ENCODE data around the gene SENP8.
"Not testable (repeated sequence)": the region's sequence is repeated elsewhere in the genome, so short reads cannot be mapped to it uniquely, and the experiment has no call there.

The SENP8 gene

DNA sequence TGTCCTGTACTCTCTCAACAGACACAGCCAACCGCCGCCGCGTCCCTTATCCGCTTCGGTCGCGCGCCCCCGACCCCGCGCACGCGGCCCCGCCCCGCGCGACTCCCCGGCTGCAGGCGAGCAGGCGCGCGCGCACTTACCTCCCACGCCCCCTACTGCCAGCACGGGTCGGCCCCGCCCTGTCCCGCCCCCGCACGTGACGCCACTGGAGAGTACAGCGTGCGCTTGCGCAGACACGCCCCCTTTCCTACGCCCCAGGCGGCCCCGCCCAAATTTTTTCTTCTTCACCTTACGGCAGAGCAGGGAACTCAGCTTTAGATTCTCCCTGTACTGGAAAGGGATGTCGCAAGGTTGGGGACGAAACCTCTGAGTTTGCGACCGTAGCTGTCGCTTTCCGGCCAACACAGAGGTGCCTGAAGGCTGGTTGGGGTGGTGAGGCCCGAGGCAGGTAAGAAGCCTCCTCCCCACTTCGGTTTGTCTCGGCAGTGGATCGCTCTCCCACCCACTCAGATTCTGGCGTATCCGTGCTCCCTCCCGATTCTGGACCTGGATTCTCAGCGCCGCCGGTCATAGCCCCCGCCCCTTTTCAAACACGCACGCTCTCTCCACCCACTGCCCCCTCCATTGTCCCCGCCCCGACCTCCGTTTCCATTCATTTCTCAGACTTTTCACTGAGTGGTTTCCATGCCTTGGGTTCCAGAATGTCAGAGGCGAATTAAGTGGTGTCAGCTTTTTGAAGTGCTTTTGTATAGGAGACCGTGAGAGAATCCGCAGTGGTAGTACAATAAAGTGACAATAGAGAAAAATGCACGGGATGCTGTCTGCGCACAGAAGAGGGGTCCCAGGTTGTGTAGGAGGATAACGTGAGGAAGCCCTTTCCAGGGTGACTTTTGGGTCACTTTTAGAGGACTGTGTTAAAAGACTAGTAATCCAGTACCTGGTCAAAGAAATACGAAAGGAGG, at the start of gene SENP8, which contains the start of gene MYO9A:
SENP8 (plus strand) TSS at position 387 of the 962 bp plus-strand sequence. CDS start 21,221 bp downstream, outside the sequence.
MYO9A (minus strand) TSS at position 134 of the 962 bp plus-strand sequence. CDS start 71,587 bp downstream, outside the sequence.
- peak; percentile 99 to 100 for DNase-seq

DNA sequence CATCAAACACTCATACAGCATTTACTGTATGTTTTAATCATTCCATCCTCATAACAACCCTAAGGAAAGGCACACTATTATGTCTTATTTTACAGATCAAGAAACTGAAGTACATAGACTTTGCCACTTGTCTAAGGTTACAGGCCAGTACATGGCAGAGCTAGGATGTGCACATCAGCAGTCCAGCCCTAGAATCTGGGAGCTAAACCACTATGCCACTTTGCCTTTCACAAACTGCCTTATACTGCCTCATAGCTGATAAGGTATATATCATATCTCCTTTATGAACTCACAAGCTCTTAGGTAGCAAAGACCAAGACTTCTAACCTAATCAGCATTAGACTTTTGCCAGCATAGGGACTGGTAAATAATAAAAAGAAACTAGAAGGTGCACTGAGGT, 49.3 kb upstream of the SENP8 start:
- no peak for DNase-seq

DNA sequence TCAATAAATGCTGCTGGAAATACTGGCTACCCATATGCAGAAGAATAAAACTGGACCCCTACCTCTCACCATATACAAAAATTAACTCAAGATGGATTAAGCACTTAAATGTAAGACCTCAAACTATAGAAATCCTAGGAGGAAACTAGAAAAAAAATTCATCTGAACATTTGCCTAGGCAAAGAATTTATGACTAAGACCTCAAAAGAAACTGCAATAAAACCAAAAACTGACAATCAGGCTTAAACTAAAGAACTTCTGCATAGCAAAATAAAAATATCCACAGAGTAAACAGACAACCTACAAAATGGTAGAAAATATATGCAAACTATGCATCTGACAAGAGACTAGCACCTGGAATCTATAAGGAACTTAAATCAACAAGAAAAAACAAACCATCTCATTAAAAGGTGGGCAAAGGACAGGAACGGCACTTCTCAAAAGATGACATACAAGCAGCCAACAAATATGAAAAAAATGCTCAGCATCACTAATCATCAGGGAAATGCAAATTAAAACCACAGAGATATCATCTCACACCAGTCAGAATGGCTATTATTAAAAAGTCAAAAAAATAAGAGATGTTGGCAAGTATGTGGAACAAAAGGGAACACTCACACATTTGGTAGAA, 47.3 kb upstream of the SENP8 start:
- no peak for DNase-seq

- not testable (repeated sequence) for DNase-seq
Measured at GRCh38 chr15:72071448-72071825, 46.8 kb upstream of the SENP8 start.

DNA sequence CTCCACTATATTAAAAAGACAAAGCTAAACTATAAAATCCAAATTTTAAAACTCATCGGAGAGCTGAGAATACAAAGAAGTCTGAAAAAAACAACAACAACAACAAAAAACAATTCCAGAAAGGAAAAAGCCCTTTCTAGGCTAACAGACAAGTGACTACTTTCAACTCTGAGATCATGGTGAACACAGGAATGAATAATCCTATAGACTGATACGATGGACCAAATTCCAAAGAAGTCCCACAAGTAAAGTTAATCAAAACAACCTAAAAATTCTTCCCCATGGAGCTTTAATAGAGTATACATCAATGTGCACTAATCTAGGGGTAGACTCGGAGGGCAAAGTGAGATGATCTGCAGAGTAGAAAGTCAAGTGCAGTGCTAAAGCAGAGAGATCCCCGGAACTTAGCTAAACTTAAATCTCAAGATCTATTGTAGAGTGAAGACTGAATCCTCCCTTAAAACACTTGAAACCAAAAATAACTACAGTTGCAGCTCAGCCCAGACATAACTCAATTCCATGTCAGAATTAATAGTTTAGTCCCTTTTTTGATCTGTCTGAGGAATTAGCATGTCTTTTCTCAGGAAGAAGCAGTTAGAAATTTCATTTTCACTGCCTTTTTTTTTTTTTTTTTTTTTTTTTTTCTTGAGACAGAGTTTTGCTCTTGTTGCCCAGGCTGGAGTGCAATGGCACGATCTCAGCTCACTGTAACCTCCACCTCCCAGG, 43.7 kb upstream of the SENP8 start:
- no peak for DNase-seq

GRCh38 chr15:72077950-72078349, 40.3 kb upstream of the SENP8 start:
- no peak for DNase-seq

DNA sequence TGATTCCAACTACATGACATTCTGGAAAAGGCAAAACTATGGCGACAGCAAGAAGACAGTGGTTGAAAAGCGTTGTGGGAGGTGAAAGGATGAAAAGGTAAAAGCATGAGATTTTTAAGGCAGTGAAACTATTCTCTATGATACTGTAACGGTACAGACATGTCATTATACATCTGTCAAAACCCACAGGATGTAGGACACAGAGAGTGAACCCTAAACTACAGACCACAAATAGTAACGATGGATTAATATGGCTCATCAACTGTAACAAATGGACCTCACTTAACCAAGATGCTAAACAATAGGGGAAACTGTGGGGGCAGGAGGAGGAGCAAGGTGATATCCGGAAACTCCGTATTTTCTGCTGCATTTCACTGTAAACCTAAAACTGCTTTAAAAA, 39.3 kb upstream of the SENP8 start:
- no peak for DNase-seq

DNA sequence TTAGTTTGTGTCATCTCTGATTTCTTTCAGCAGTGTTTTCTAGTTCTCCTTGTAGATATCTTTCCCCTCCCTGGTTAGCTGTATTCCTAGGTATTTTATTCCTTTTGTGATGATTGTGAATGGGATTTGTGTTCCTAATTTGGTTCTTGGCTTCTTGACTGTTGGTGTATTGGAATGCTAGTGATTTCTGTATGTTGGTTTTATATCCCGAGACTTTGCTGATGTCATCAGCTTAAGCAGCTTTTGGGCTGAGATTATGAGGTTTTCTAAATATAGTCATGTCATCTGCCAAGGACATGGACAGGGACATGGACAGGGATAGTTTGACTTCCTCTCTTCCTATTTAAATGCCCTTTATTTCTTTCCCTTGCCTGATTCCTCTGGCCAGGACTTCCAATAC, 36.0 kb upstream of the SENP8 start:
- no peak for DNase-seq

GRCh38 chr15:72086010-72086697, 32.0 kb upstream of the SENP8 start:
- no peak for DNase-seq

DNA sequence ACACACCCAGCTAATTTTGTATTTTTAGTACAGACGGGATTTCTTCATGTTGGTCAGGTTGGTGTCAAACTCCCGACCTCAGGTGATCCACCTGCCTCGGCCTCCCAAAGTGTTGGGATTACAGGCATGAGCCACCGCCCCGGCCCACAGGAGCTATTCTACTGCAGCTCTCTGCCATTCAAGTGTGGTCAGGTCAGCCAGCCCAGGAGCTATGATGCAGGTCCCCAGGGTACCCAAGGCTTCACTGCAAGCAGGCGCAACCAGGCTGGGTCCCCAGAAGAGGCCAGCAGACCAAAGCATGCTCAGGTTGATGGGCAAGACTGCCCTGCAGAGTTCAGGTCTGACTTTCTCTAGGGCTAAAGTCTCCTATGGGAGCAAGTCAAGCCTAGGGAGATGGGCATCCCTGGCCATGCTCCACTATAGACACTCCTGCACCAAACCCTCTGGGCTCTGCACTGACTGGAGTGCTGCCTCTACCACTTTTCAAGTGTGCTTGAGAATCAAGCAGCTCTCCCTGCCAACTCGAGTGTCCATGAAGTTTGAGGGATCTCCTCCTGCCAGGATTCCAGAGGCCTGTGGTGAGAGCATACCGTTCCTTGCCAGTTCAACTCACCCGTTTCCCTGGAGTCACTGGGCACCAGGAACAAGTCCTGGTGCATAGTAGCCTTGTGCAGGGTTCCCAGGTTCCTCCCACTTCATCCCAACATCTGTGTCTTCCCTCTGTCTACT, 31.1 kb upstream of the SENP8 start:
- DNase-seq: no peak

DNA sequence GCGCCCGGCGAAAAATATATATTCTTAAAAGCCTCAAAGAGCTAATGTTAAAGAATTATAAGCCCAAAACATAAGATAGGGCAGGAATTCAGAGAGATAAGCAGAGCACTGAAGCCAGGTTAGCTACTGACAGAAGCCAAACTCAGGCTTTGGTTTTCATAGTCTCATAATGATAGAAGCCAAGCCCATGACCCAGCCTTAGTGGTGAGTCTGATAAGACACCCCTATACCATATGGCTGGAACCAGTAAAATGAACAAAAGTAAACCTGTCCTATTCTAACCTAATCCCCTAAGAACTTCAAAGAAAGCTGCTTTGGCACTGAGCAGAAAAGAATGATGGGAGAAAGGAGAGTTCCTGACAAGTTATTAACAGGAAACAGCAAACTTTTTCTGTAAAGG, 26.2 kb upstream of the SENP8 start:
- DNase-seq: peak in 1 of 2 experiments; percentile 42

- no peak for DNase-seq
Measured at GRCh38 chr15:72092691-72093090, 25.5 kb upstream of the SENP8 start.

GRCh38 chr15:72096796-72097195, 21.4 kb upstream of the SENP8 start:
- DNase-seq: no peak

DNA sequence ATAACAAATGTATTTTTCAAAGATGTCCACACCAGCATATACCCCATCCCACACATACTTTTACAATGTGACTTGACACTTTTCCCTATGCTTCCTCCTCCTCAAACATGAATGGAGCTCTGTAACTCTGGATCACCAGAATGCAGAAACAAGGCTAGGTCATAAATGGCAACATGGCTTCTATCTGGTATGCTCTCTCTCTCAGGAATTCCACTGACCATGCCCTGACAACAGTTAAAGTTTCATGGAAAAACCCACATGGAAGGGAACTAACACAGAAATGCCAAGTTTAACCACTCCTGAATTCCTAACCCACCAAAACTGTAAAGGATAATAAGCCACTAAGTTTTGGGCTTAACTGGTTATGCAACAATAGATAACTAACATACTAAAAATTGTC, 20.2 kb upstream of the SENP8 start:
- DNase-seq: no peak

- DNase-seq: no peak
Measured at GRCh38 chr15:72099155-72099554, 19.0 kb upstream of the SENP8 start.

GRCh38 chr15:72100551-72100950, 17.7 kb upstream of the SENP8 start:
- DNase-seq: not testable (repeated sequence)

DNA sequence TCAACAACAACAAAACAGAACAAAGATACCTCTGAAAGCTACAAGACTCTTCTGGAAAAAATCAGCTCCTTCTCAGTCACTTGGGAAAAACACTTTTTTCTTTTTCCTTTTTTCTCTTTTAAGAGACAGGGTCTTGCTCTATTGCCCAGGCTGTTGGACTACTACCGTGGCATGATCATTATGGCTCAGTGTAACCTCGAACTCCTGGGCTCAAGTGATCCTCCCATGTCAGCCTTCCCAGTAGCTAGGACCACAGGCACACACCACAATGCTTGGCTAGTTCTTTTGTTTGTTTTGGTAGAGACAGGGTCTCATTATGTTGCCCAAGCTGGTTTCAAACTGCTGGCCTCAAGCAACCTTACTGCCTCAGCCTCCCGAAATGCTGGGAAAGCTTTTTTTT, 13.1 kb upstream of the SENP8 start:
- no peak for DNase-seq

GRCh38 chr15:72106068-72106467, 12.1 kb upstream of the SENP8 start:
- no peak for DNase-seq

GRCh38 chr15:72110355-72110754, 7.8 kb upstream of the SENP8 start:
- DNase-seq: no peak

GRCh38 chr15:72112116-72112515, 6.1 kb upstream of the SENP8 start:
- no peak for DNase-seq

GRCh38 chr15:72112805-72113204, 5.4 kb upstream of the SENP8 start:
- DNase-seq: no peak
